Fibroblast of lung (primary cell): Measurements from ENCODE around the gene DDR2. TPM values are rescaled to one million over a fixed set of nuclear protein-coding genes. Genes with fewer than 3 reads are reported as not detected.

Experiments
- DNase-seq, 2 donors: peaks; one replicate each; pipeline versions ENCODE4 v3.0.0 to v3.0.0-alpha.2; 2010; ENCODE audit warnings: low read depth in 2 of 2
- H2AFZ ChIP-seq: 2 replicates; pipeline ENCODE4 v1.5.1; 2012; ENCODE audit warnings: low read length, control low read depth, inconsistent platforms
- H3K27ac ChIP-seq: 2 replicates; pipeline ENCODE4 v1.5.1; 2011; ENCODE audit warnings: low read length, control low read depth; ENCODE audit not compliant: insufficient read depth
- H3K27me3 ChIP-seq: 2 replicates; pipeline ENCODE4 v1.5.1; 2011; ENCODE audit warnings: mild to moderate bottlenecking, low read length; ENCODE audit not compliant: control insufficient read depth, insufficient read depth
- H3K36me3 ChIP-seq: 2 replicates; pipeline ENCODE4 v1.5.1; 2011; ENCODE audit warnings: low read length; ENCODE audit not compliant: control insufficient read depth, insufficient read depth
- H3K4me1 ChIP-seq: 2 replicates; pipeline ENCODE4 v1.5.1; 2011; ENCODE audit warnings: low read length; ENCODE audit not compliant: control insufficient read depth, insufficient read depth; ENCODE audit errors: extremely low read depth
- H3K4me2 ChIP-seq: 2 replicates; pipeline ENCODE4 v1.5.1; 2011; ENCODE audit warnings: low read length, control low read depth; ENCODE audit not compliant: insufficient read depth; ENCODE audit errors: extremely low read depth
- H3K4me3 ChIP-seq, 4 experiments: fragments of 200-600 bp in 1 of 4; sonication (generic) in 1 of 4; replicated peaks in 1 of 4; 2 replicates each; pipeline ENCODE4 v1.5.1; 2011 to 2016; ENCODE audit warnings: low read length in 4 of 4, low read depth in 3 of 4, mild to moderate bottlenecking in 3 of 4, control low read depth in 2 of 4, inconsistent platforms in 1 of 4, mixed read lengths in 1 of 4; ENCODE audit not compliant: insufficient read depth in 1 of 4; ENCODE audit errors: control extremely low read depth in 1 of 4
- H3K79me2 ChIP-seq: 2 replicates; pipeline ENCODE4 v1.5.1; 2012; ENCODE audit warnings: mild to moderate bottlenecking, low read length, inconsistent platforms; ENCODE audit not compliant: control insufficient read depth, insufficient read depth
- H3K9ac ChIP-seq: 2 replicates; pipeline ENCODE4 v1.5.1; 2011; ENCODE audit warnings: mild to moderate bottlenecking, low read length, control low read depth; ENCODE audit not compliant: insufficient read depth
- H3K9me3 ChIP-seq: 2 replicates; pipeline ENCODE4 v1.5.1; 2012; ENCODE audit warnings: low read depth, low read length; ENCODE audit not compliant: control insufficient read depth, insufficient read depth
- H4K20me1 ChIP-seq: 2 replicates; pipeline ENCODE4 v1.5.1; 2011; ENCODE audit warnings: low read length; ENCODE audit not compliant: control insufficient read depth, insufficient read depth; ENCODE audit errors: extremely low read depth
- CTCF ChIP-seq, 2 donors: IDR thresholded peaks in 1 of 2; conservative IDR thresholded peaks in 1 of 2; 1 replicate in 1 of 2; 2 replicates in 1 of 2; pipeline ENCODE4 v1.5.1; 2011 to 2012; ENCODE audit warnings: low read length in 2 of 2, control low read depth in 1 of 2, inconsistent platforms in 1 of 2, low read depth in 1 of 2, mild to moderate bottlenecking in 1 of 2
- EZH2 ChIP-seq: IDR thresholded peaks from 2 replicates; pipeline ENCODE4 v1.5.1; 2012; ENCODE audit warnings: low read length, control low read depth, mild to moderate bottlenecking; ENCODE audit errors: missing control alignments
- polyA plus RNA-seq, 2 donors: library from polyadenylated mRNA; depleted of rRNA in 1 of 2; stranded (reverse) in 1 of 2; unstranded in 1 of 2; fragments of >200 nt; gene quantifications; 2 replicates each; pipeline ENCODE4 v1.2.1, GENCODE V29; 2011 to 2012; ENCODE audit warnings: missing spikeins in 1 of 2
- total RNA-seq: library from RNA; depleted of rRNA; stranded (reverse); fragments of >200 nt; gene quantifications from 2 replicates; pipeline ENCODE4 v1.2.1, GENCODE V29; 2014

DDR2 gene
- total and polyA plus RNA-seq, 2 donors (not counting 1 experiment from before 2014, with no cell fraction given): 192 to 303 TPM

GRCh38 chr1:162717548-162718184 lies 85.4 kb downstream of the DDR2 start:
- no peaks in the 10 kb centered on the region for H3K27me3 ChIP-seq
- no peaks in the 10 kb centered on the region for H3K36me3 ChIP-seq

GRCh38 chr1:162719678-162720077 lies 87.4 kb downstream of the DDR2 start:
- TF ChIP-seq CTCF (conservative IDR thresholded peaks at IDR 0.05 in 1 of 2, IDR thresholded peaks at IDR 0.05 in 1 of 2; ENCODE audit: low read depth in 1 of 2, low read length in 2 of 2) (no peak), EZH2 (no peak)
- Histone ChIP-seq H3K4me3 (no peak overlapping the region), H3K79me2 (peaks cover 56% of the 10 kb centered on the region), H3K27ac (no peak overlapping the region), H3K36me3 (peaks cover 2% of the 10 kb centered on the region), H3K9ac (no peak overlapping the region), H3K9me3 (no peaks in the 10 kb centered on the region), H4K20me1 (no peaks in the 10 kb centered on the region), H2AFZ (no peak overlapping the region), H3K4me2 (no peak overlapping the region), H3K4me1 (peaks cover 3% of the 10 kb centered on the region), H3K27me3 (no peaks in the 10 kb centered on the region)
- DNase-seq: no peak

More at GRCh38 chr1:162717548-162718184, 85.4 kb downstream of the DDR2 start:
- H2AFZ ChIP-seq: no peak overlapping the region
- no peaks in the 10 kb centered on the region for H3K4me1 ChIP-seq
- H3K9ac ChIP-seq: no peak overlapping the region
- H3K79me2 ChIP-seq: peaks cover 48% of the 10 kb centered on the region
- no peak overlapping the region for H3K4me2 ChIP-seq
- no peak overlapping the region for H3K4me3 ChIP-seq
- no peak for DNase-seq
- H3K9me3 ChIP-seq: no peaks in the 10 kb centered on the region
- H4K20me1 ChIP-seq: no peaks in the 10 kb centered on the region
- H3K27ac ChIP-seq: no peak overlapping the region
- TF ChIP-seq EZH2: no peak
- no peak for TF ChIP-seq CTCF (conservative IDR thresholded peaks at IDR 0.05 in 1 of 2, IDR thresholded peaks at IDR 0.05 in 1 of 2; ENCODE audit: low read depth in 1 of 2, low read length in 2 of 2)

GRCh38 chr1:162720996-162721395 lies 88.7 kb downstream of the DDR2 start:
- H3K4me3 ChIP-seq: no peak overlapping the region
- no peak overlapping the region for H3K9ac ChIP-seq
- H2AFZ ChIP-seq: no peak overlapping the region
- no peaks in the 10 kb centered on the region for H3K27me3 ChIP-seq
- peak in 1 of 2 donors; percentile 33 for DNase-seq
- peaks cover 2% of the 10 kb centered on the region for H3K36me3 ChIP-seq
- H3K79me2 ChIP-seq: peaks cover 50% of the 10 kb centered on the region
- TF ChIP-seq EZH2: no peak
- H4K20me1 ChIP-seq: no peaks in the 10 kb centered on the region
- H3K9me3 ChIP-seq: no peaks in the 10 kb centered on the region
- no peak overlapping the region for H3K4me2 ChIP-seq
- H3K4me1 ChIP-seq: peaks cover 5% of the 10 kb centered on the region
- H3K27ac ChIP-seq: no peak overlapping the region
